Measurements from ENCODE around the gene TFR2.

DNA sequence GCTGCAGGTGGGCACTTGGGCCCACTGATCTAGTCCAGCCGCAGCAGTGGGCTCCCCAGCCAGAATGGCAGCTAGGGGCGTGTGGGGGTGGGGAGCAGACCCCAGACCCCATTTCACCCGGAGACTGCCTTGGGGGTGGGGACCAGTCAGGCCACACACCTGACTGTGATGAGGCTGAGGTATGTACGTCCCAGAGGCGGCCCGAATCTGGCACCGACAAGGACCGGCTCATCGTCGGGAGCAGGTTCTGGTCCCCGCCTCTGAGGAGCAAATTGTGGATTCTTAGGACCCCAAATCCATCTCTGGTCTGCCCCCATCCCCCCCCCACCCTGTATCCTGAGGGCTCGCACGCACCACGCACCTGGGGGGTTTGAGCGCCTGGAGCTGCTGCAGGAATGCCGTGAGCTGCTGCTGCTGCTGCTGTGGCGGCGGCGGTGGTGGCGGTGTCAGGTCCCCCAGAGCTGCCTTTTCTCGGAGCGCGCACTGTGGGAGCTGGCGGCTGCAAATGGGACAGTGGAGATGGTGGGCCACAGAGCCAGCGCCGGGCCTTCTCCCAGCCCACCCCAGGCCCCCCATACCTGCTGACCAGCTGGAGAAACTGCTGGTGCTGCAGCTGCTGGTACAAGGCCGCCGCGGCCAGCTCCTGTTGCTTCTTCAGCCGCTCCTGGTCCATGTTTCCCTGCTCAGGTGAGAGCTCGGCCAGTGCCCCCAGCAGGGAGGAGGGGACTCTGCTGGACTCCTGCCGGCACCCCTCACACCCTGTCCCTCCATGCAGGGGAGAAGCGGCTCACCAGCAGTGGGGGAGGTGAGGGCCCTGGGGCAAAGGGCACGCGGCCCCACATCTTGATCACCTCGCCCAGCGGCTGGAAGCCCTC is 42.5 kb upstream of the TFR2 start:
- no peak for TF ChIP-seq EP300 (IDR thresholded peaks at IDR 0.05)
- no peak for TF ChIP-seq POLR2A (IDR thresholded peaks at IDR 0.05; ENCODE audit: low read depth)
- no peak for TF ChIP-seq POLR2AphosphoS5 (IDR thresholded peaks at IDR 0.05)
